GM19238 (cell line): ENCODE measurements around the gene EIF4G3.
"Not testable (repeated sequence)": the region's sequence is repeated elsewhere in the genome, so short reads cannot be mapped to it uniquely, and the experiment has no call there.

ENCODE experiments used
- DNase-seq: peaks from one replicate; pipeline ENCODE4 v3.0.0; 2011; ENCODE audit warnings: low spot score; ENCODE audit not compliant: insufficient read length

Gene EIF4G3

DNA sequence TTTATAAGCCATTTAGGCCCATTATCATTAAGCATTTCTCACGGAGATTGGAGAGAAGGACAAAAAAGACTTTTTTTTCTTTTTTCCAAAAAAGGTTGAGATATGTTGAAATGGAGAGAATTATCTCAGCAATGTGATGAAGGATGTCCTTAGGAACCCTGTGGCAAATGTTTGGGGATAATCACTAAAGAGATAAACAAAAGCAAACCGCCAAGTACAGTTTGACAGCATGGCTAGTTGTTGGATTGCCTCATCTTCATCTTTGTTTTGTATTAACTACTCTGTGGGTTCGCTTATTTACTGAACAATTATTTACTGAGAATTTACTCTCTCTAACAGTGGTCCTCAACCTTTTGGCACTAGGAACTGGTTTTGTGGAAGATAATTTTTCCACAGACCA, 292.2 kb downstream of the EIF4G3 start:
- DNase-seq, result no peak

DNA sequence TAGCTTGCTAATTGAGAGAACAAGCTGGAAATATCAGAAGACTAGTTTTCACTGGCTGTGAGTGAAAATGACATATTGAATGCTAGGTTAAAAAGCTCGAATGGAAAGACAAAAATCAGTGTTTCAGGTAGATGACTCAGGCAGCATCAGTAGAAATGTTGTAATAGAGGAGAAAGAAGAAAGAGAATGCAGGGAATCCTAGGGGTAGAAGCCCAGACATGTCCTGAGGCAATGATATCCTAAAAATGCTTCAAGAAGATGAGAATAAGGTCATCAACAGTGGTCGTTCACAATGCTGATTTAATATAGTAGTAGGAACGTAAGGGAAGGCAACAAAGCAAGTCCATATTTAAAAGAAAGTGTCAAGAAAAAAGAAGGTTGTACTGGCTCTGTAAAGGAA, 292.9 kb downstream of the EIF4G3 start:
- DNase-seq, result no peak

DNA sequence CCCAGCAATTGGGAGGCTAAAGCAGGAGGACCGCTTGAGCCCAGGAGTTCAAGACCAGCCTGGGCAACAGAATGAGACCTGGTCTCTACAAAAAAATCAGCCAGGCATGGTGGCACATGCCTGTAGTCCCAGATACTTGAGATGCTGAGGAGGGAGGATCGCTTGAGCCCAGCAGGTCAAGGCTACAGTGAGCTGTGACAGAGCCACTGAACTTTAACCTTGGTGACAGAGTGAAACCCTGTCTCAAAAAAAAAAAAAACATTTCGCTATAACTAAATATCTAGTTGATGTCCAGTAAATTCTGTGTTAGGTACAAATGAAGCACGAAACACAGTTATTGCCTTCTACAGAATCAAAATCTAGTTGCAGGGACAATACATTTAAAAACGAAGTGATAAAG, 293.9 kb downstream of the EIF4G3 start:
- DNase-seq, result no peak

DNA sequence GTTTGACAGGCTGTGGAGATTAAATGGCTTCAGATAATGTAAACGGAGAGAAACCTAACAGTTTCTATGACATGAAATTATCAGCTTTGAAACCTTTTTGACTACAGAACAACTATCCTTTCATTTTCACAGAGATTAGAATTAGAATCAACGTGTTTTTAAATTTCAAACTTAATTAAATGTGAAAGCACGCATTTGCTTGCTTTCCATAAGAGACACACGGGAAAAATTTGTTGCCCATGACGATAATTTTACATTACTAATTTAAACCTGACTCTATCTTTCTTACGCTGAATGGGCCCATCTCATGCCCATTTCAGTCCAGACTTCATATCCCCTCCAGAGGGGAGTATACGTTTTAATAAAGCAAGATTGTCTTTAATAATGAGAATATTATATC, 297.9 kb downstream of the EIF4G3 start:
- no peak for DNase-seq

DNA sequence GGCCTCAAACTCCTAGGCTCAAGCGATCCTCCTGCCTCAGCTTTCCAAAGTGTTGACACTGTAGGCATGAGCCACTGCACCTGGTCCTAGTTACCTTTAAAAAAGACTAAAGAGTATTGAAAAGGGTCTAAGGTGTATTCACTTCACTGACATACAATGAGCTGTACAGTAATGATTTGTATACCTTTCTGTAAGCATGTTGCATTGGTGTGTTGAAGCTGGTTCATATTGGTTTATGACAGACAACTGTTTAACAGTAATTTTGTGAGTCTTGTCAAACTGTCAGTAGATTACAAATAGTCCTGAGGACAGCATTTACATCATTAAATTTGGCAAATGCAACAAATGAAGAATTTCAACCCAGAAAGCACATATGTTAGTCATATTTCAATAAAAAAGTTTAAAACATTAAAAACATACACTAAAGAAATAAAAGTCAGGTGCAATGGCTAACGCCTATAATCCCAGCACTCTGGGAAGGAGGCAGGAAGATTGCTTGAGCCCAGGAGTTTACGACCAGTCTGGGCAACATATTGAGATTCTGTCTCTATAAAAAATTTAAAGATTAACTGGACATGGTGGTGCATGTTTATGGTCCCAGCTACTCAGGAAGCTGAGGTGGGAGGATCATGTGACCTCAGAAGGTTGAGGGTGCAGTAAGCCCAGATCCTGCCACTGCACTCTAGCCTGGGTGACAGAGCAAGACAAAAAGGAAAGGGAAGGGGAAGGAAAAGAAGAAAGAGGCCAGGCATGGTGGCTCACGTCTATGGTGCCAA, 301.3 kb downstream of the EIF4G3 start:
- DNase-seq, result no peak

DNA sequence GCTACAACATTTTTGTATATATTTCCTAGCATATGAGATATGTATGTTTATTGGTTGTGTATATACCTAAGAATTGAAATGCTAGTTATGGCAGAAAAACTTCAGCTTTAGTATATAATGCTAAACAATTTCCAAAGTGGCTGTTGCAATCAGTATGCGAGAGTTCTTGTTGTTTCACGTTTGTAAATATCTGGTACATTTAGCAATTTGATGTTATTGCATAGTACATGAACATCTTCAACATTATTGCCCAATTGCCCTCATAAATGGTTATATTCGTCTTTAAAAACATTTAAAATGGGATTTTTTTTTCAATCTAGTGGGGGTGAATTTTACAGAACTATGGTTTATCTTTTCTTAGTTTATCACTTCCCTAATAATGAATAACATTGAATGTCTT, 303.4 kb downstream of the EIF4G3 start:
- DNase-seq, result no peak

DNA sequence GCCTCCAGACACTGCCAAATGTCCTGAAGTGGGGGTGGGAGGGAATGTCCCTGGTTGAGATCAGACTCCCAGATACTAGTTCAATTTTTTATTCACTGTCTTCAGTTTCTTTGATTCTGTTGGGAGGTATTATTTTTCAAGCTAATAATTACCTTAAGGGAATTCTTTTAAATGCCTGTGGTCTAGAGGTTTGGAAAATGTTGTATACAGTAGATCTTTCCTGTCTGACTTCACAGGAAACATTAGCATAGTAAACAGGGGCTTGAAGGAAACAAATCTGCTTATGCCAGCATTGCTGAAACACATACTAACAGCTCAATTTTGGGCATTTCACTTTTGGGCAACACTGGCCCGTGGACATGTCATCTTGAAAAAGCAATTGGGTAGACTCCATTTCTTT, 305.3 kb downstream of the EIF4G3 start:
- DNase-seq, result no peak

DNA sequence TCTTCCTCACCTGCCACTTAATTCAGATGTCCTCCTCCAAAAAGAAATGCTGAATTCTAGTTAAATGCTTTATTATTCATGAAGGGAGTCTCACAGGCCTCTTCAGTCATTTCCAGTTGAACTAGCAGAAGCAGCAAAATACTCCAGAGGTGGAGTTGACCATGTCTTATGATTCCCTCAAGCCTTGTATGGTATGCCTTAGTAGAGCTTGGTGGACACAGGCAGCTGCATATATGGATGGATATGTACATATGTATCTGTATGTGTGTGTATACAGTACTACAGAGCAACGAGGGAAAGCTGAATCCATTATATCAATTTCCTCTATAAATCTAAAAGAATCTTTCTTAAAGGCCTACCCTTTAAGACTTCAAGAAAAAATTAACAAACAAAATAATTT, 306.0 kb downstream of the EIF4G3 start:
- DNase-seq, result no peak

DNA sequence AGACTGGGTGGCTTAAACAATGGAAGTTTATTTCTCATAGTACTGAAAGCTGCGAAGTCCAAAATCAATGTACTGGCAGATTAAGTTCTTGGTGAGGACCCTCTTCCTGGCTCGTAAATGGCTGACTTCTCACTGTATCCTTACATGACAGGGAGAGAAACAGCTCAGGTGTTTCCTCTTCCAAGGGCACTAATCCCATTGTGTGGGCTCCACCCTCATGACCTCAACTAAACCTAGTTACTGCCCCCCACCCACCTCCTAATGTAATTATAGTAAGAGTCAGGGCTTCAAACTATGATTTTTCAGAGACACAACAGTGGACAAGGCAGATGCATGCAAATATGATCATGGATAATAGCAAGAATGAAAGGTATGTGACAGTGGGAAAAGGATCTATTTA, 308.4 kb downstream of the EIF4G3 start:
- DNase-seq, result no peak

DNA sequence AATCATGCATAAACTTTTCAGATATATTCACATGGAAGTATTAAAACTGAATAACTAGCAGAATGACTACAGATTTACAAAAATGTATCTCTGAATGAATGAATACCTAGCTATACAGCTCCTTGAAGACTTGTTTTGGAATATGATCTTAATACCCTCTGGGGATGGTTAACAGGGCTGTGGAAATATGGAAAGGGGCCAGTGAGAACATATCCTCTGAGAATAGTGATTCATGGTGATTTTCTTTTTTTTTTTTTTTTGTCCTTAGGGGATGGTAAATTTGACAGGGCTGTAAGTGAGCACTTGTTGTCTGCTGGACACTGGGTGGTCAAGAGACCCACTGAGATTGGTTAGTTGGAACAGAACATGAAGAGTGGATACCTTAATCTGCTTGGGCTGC, 308.9 kb downstream of the EIF4G3 start:
- no peak for DNase-seq

DNA sequence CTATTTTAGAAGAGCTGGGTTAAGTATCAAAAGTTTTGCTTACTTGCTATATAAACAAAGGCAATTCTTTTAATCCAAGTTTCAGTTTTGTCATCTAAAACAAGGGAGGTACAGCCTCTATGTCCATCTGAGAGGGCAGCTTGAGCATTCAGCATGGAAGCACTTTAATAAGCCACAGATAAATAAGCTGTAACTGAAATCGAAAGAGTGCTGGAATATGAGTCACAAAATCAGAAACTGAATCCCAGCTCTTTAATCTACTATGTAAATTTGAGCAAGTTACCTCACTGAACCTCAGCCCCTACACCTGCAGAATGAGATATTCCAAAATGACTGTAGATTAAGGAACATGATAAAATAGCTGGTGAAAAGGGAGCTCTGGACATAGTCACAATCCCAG, 309.6 kb downstream of the EIF4G3 start:
- no peak for DNase-seq

DNA sequence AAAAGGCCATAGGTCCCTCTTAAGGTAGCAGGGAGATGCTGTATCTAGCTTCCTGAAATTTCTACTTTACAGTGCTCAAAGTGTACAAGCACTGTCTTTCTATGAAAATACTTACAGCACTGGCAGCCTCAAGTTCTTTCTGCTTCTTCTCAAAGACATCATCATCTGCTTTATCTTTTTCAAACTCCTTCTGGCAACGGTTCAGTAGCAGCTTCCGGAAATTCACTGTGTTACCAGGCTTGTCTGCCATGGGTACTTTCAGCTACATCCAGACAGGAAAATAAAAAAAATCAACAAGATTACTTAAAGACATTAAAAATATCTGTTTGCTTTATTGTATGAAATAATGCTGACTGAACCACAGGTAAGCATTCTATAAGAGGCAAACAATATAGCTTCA, 311.7 kb downstream of the EIF4G3 start:
- no peak for DNase-seq

DNA sequence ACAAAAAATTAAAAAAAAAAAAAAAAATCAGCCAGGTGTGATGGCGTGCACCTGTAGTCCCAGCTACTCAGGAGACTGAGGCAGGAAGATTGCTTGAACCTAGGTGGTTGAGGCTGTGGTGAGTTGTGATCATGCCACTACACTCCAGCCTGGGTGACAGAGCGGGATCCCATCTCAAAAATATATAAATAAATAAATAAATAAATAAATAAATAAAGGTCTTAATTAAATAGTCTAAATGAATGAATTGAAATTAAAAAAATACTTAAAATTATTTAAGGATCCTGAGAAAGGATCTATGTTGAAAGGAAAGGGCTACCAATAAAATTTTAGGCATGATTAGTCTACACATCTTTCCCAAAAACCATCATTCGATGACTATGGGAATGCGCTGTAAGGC, 322.2 kb downstream of the EIF4G3 start:
- DNase-seq, result no peak

DNA sequence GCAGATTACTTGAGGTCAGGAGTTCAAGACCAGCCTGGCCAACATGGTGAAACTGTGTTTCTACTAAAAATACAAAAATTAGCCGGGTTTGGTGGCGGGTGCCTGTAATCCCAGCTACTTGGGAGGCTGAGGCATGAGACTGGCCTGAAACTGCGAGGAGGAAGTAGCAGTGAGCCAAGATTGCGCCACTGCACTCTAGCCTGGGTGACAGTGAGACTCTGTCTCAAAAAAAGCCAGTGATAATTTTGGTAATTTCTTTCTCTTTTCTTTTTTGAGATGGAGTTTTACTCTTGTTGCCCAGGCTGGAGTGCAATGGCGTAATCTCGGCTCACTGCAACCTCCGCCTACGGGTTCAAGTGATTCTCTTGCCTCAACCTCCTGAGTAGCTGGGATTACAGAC, 324.9 kb downstream of the EIF4G3 start:
- not testable (repeated sequence) for DNase-seq

DNA sequence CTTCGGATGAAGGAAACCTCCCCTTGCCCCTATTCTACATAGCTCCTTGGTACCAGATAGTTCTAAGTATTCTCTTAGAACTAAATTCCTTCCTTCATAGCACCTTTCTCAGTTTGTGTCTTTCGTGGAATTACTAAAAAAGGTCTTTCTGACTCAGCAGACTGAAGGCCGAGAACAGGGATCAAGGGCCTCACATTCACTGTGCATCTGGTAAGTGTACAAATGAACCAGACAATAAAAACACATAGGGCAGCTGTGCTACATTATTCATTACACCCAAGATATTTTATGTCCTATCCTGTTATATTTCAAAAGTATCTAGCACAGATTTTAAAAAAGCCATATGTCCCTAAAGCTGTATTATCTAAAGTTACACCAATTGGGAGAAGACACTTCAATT, 326.7 kb downstream of the EIF4G3 start:
- no peak for DNase-seq

DNA sequence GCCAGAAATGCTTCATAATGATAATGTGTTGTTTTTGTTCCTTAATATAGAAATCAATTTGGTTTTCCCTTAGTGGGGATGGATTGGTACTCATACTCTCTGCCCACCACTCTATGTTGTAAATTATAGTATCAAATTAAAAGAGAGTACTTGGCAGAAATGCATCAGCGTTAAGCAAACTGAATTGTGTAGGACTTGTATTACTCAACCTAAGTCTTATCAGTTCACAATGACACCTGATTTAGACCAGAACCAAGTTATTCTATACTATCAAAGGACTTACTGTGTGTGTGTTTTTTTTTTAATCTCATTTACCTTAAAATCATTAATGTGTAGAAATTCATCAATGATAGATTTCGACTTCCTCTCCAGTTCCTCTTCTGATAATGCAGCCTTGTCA, 327.6 kb downstream of the EIF4G3 start:
- DNase-seq, result no peak

DNA sequence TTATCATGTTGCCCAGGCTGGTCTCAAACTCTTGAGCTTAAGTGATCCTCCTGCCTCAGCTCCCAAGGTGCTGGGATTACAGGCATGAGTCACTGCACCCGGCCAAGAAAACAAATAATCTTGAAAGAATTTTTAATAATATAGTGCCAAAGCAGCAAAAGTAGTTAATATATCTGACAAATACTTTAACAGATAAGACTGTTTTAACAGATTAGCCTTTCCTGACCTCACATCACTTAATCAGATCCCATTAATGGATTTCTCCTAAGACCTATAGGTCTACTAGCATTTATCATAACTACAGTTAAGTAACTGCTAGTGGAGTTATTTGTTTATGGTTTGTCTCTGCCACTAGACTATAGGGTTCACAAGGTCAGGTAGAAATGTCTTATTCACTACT, 328.5 kb downstream of the EIF4G3 start:
- no peak for DNase-seq

DNA sequence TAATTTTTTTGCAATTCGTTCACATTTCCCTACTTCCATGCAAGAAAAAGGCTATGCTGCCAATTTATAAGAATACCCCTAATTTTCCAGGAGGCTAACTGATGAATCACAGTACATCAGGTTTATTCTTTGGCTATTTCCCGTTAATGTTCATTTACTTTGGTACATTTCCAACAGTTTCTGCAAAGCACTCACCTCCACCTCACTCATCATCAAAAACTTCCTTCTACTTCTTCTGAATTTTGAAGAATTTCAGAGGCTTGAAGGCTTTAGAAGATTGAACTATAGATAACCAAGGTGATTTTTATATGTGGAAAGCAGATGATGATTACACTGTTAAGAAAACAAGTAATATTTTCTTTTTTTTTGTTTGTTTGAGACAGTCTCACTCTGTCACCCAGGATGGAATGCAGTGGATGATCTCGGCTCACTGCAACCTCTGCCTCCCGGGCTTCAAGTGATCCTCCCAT, 329.1 kb downstream of the EIF4G3 start:
- DNase-seq, result no peak

DNA sequence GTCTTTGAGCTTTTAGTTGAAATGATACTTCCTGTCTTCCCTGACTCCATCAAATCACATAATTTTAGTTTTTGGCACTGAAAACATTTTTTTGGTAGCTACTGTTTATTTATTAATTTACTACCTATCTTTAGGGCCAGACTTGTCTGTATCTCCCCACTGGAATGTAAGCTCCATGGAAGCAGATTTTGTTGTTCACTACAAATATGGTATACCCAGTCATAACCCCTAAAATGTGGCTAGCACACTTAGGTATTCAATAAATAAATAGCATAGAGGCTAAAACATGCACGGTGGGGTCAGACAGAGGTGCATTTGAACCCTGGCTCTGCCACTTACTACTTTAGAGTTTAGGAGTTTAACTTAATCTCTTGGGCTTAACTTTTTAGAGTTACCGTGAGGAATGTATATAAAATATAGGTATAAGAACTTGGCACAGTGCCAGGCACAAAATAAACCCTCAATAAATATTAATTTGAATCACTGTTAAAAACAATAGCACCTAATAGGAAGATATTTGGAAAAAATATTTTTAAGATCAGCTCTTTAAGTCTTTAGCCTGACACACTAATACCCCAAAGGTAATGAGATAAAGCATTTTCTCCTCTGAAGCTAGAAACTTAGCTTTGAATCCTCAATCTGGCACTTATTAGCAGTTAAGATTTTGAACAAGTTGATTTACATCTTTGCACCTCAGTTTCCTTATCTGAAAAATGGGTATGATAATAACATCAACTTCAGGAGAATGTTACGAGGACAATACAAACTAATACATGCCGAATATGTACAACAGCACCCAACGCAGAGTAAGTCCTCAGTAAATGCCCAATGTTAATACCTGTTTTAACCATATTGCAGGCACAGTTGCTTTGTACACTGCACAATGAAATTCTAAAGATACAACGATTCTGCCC, 330.0 kb downstream of the EIF4G3 start:
- DNase-seq, result no peak

DNA sequence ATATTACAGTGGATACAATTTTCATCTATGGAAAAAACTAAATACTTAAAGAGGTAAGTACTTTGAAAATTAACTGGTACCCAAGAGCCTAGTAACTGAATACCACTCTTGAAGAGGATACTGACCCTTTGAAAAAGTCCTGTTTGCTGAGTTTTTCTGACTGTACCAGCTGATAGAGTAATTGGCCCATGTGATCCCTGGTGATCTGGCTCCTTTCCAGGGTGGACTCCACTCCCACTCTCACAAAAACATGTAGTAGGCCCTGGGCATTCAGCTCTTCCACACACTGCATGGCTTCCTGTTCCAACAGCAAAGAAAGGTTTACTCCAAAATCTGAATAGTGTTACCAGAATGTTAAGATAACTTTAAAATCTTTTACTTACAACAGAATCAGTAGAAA, 336.0 kb downstream of the EIF4G3 start:
- no peak for DNase-seq

DNA sequence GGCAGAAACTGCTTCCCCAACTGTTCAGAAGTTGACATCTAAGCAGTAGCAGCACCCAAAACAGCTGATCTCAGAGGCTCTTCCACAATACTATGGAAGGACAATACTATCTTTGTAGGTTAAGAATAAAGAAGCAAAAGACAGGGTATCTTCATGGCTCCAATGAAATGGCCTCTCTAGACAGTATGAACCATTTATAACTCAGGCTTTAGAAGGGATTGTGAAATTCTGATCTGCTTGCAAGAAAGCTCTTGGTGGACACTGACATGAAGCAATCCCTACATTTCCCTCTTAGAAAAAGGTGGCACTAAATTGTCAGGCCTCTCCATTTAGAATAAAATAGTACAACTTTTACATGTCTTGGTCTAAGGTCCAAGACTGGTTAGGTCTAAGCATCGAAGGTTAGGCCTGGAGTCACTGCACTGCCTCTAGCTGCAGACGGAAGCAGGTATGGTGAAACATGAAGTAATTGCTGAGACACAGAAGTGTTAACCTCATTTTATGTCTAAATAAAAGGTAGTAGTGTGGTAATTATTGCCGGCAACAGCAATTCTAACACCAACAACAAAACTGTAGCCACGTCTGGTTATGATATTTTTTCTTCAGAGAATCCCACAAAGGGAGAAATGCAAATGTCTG, 339.0 kb downstream of the EIF4G3 start:
- DNase-seq, result no peak

DNA sequence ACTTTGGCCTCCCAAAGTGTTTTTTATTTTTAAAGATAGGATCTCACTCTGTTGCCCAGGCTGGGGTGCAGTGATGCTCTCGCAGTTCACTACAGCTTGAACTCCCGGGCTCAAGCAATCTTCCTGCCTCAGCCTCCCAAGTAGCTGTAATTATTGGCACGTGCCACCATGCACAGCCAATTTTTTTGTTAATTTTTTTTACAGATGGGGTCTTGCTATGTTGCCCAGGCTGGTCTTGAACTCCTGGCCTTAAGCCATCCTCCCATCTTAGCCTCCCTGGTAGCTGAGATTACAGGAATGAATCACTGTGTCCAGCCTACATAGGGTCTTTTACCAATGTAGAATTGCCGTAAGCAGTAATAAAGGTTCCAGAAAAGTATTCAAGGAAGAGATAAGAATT, 340.5 kb downstream of the EIF4G3 start:
- DNase-seq, result no peak
